Measurements from ENCODE around the gene GALNS.
"Not testable (repeated sequence)": the region's sequence is repeated elsewhere in the genome, so short reads cannot be mapped to it uniquely, and the experiment has no call there.

The GALNS gene

DNA sequence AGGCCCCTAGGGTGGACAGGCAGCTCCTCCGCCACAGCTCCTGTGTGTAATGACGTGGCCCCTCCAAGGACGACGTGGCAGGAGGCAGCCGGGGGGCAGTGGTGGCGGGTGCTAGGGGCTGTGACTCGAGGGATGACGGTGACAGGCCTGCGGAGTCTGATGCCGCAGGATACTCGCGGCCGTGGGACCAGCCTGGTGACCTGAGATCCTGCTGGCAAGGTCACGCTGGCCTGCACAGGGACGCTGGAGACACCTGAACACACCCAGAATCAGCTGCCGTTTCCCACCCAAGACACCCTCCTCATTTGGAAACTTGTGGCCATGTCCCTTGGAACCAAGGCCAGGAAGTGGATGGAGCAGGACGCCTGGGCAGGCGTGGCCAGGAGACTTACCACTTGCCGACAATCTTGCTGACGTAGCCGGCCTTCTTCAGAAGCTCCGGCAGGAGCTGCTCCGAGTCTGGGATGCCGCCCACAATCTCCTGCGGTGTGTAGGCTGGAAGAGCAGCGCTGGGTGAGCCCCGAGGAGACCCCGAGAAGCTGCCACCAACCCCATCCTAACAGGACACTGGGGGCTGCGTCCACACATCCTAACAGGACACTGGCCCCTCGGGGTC, 16.0 kb downstream of the GALNS start:
- intact Hi-C loops (cut with DNase I) = no loop called here
- peak in 4 of 10 donors; percentile 8 to 93 (median 56) for DNase-seq

GRCh38 chr16:88839745-88840599, 16.8 kb downstream of the GALNS start:
- intact Hi-C loops (cut with DNase I) = no loop called here
- no peak for DNase-seq

DNA sequence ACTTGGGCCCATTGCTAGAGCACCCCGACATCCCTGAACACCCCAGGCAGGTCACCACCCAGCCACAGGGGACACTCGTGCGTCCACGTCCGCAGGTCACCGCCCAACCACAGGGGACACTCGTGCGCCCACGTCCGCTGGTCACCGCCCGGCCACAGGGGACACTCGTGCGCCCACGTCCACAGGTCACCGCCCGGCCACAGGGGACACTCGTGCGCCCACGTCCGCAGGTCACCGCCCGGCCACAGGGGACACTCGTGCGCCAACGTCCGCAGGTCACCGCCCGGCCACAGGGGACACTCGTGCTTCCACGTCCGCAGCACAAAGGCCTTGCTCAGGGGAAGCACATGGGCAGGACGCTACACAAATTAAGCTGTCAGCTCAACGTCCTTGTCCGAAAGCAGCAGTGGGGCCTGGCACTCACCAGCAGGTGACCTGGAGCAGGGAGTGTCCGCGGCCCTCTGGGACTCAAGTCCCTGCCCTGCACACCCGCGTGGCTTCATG, 17.7 kb downstream of the GALNS start:
- no peak for DNase-seq
- intact Hi-C loops (cut with DNase I) = no loop called here

GRCh38 chr16:88838566-88838965, 18.2 kb downstream of the GALNS start:
- no peak for DNase-seq

GRCh38 chr16:88837806-88838205, 18.9 kb downstream of the GALNS start:
- no peak for DNase-seq
- intact Hi-C loops (cut with DNase I) = no loop called here

More at GRCh38 chr16:88838566-88838965, 18.2 kb downstream of the GALNS start:
- intact Hi-C loops (cut with DNase I) = no loop called here

DNA sequence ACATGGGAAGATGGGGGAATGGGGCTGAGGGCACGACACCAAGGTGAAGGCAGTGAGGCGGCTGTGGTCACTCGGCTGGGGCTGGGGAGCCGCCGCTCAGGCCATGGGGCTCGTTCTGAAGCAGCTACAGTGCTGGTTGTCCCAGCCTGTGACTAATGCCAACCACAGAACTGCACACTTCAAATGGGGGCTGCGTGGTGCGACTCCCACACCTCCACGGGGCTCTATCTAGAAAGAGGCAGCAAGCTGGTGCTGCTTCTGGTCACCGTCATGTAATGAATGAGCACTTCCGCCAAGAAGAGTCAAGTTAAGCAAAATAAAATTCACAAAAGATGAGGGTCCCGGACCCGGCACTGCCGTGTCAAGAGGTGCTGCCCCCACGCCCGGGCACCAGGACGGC, 20.0 kb downstream of the GALNS start:
- intact Hi-C loops (cut with DNase I) = no loop called here
- no peak for DNase-seq

- no peak for DNase-seq
- intact Hi-C loops (cut with DNase I) = no loop called here
These were observed 20.9 kb downstream of the GALNS start for GRCh38 chr16:88835818-88836217.

DNA sequence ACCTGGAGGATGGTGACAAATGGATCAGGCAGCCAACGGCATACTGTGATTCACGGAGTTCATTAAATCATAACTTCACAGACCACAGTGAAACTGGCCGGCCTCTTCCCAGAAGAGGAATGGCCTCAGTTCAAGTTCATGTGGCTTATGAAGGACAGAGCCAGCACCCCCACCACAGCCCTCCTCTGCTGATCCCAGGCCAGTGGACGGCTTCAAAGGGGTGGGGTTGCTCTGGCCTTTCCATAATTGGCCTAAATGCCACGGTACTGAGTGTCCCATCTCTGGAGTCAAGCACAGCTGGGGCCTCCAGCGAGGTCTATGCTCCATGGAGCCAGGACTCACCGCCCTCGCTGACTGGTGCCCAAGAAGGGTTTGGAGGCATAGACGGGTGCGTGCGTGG, 21.4 kb downstream of the GALNS start:
- no peak for DNase-seq
- intact Hi-C loops (cut with DNase I) = no loop called here

- intact Hi-C loops (cut with DNase I) = no loop called here
These were observed 22.1 kb downstream of the GALNS start for GRCh38 chr16:88834670-88835069.

GRCh38 chr16:88833086-88833485, 23.7 kb downstream of the GALNS start:
- intact Hi-C loops (cut with DNase I) = no loop called here
- no peak for DNase-seq

More at GRCh38 chr16:88834670-88835069, 22.1 kb downstream of the GALNS start:
- DNase-seq = no peak

- intact Hi-C loops (cut with DNase I) = no loop called here
- no peak for DNase-seq
These were observed 24.9 kb downstream of the GALNS start for GRCh38 chr16:88831838-88832237.

- DNase-seq = no peak
- intact Hi-C loops (cut with DNase I) = no loop called here
These were observed 26.0 kb downstream of the GALNS start for GRCh38 chr16:88830783-88831182.

DNA sequence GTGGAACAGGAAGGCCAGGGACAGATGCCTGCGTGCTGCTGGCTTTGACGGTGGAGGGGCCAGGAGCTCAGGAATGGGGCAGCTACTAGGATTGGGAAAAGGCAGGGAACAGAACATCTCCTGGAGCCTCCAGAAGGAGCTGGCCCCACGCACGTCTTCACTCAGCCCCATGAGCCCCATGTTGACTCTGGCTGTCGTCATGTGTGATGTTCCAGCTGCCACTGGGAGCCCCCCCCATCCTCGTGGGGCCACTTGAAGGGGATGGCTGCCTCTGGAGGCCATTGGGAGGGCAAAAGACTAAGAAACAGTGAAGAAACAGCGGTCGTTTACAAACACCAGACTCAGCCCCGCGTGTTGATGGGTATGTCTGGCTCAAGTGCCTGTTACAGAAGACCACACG, 26.5 kb downstream of the GALNS start:
- intact Hi-C loops (cut with DNase I) = no loop called here
- no peak for DNase-seq

GRCh38 chr16:88828711-88829110, 28.0 kb downstream of the GALNS start:
- no peak for DNase-seq
- intact Hi-C loops (cut with DNase I) = no loop called here

DNA sequence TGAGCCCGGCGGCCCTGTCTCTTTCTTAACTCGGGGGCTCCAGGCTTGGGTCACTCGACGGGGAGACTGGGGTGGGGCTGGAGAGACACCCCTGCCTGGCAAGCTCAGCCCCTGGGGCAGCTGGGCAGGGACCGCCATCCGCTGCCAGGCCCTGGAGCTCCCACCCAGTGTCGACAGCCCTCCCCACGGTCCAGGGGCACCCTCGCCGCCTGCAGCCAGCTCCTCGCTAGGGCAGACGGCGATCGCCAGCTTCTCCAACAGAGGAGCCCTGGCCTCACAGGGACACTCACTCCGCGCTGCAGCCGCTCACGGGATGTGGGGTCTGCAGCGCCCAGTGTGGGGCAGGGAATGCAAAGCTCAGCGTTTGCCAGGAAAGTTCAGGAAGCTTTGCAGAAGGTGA, 29.0 kb downstream of the GALNS start:
- intact Hi-C loops (cut with DNase I) = no loop called here
- DNase-seq = no peak

- intact Hi-C loops (cut with DNase I) = no loop called here
- DNase-seq = no peak
These were observed 30.5 kb downstream of the GALNS start for GRCh38 chr16:88826070-88826840.

GRCh38 chr16:88825146-88825545, 31.6 kb downstream of the GALNS start:
- DNase-seq = no peak
- intact Hi-C loops (cut with DNase I) = no loop called here

- intact Hi-C loops (cut with DNase I) = no loop called here
- no peak for DNase-seq
These were observed 32.3 kb downstream of the GALNS start for GRCh38 chr16:88824256-88825077.

GRCh38 chr16:88823646-88824045, 33.1 kb downstream of the GALNS start:
- intact Hi-C loops (cut with DNase I); DNase-seq: not testable (repeated sequence)

Data from posterior cingulate gyrus (tissue), 11 donors.